ENCODE measurements around the gene TMEM139.

TMEM139 gene

GRCh38 chr7:143290293-143290692 is 5.5 kb downstream of the TMEM139 start:
- DNase-seq, result no peak

- no peak for DNase-seq
Observed at GRCh38 chr7:143292876-143293275, 8.1 kb downstream of the TMEM139 start.

GRCh38 chr7:143295870-143296269 is 11.1 kb downstream of the TMEM139 start:
- DNase-seq, result no peak

GRCh38 chr7:143296686-143297085 is 11.9 kb downstream of the TMEM139 start:
- no peak for DNase-seq

GRCh38 chr7:143299346-143299745 is 14.6 kb downstream of the TMEM139 start:
- DNase-seq, result no peak

GRCh38 chr7:143299840-143300239 is 15.1 kb downstream of the TMEM139 start:
- DNase-seq, result peak; percentile 63

GRCh38 chr7:143300959-143301935 is 16.5 kb downstream of the TMEM139 start:
- no peak for DNase-seq

- DNase-seq, result no peak
Observed at GRCh38 chr7:143303733-143304132, 19.0 kb downstream of the TMEM139 start.

- DNase-seq, result no peak
Observed at GRCh38 chr7:143304938-143305337, 20.2 kb downstream of the TMEM139 start.

- peak; percentile 75 for DNase-seq
Observed at GRCh38 chr7:143305423-143306070, 20.8 kb downstream of the TMEM139 start.

GRCh38 chr7:143308632-143309031 is 23.9 kb downstream of the TMEM139 start:
- DNase-seq, result no peak

GRCh38 chr7:143314127-143314526 is 29.4 kb downstream of the TMEM139 start:
- no peak for DNase-seq

- DNase-seq, result no peak
Observed at GRCh38 chr7:143315776-143316175, 31.0 kb downstream of the TMEM139 start, which contains the start of gene CLCN1. Gene CLCN1 (plus strand): TSS chr7:143316111. CDS start chr7:143316213, 102 bp downstream.

GRCh38 chr7:143316492-143316891 is 31.7 kb downstream of the TMEM139 start:
- no peak for DNase-seq

GRCh38 chr7:143318661-143319060 is 33.9 kb downstream of the TMEM139 start:
- no peak for DNase-seq

GRCh38 chr7:143320620-143321019 is 35.9 kb downstream of the TMEM139 start:
- DNase-seq, result no peak

GRCh38 chr7:143321242-143321641 is 36.5 kb downstream of the TMEM139 start:
- no peak for DNase-seq

- no peak for DNase-seq
Observed at GRCh38 chr7:143321734-143322133, 37.0 kb downstream of the TMEM139 start.

- DNase-seq, result no peak
Observed at GRCh38 chr7:143322760-143323633, 38.2 kb downstream of the TMEM139 start.

GRCh38 chr7:143323653-143324052 is 38.9 kb downstream of the TMEM139 start:
- DNase-seq, result no peak

- DNase-seq, result no peak
Observed at GRCh38 chr7:143325240-143325639, 40.5 kb downstream of the TMEM139 start.

- no peak for DNase-seq
Observed at GRCh38 chr7:143327903-143328302, 43.1 kb downstream of the TMEM139 start.

Measured in stimulated activated CD4-positive, alpha-beta T cell treated with anti-CD3 and anti-CD28 coated beads, Interleukin-4, amount 100 ng/mL, for 1 hour (primary cell).